WTC11 (cell line): Measurements from ENCODE around the gene MCL1.
A peak's percentile ranks its signal among the peaks of the same experiment; 100 is the strongest.

ENCODE experiments used
- CREM ChIP-seq: sonication (generic); formaldehyde crosslinking; IDR thresholded peaks from 2 replicates; pipeline ENCODE4 v1.8.1; 2022; ENCODE audit warnings: mild to moderate bottlenecking, missing genetic modification reagents, moderate library complexity
- E2F5 ChIP-seq: sonication (generic); formaldehyde crosslinking; IDR thresholded peaks from 2 replicates; pipeline ENCODE4 v1.8.1; 2022; ENCODE audit warnings: mild to moderate bottlenecking, moderate library complexity, missing genetic modification reagents
- ELF4 ChIP-seq: sonication (generic); formaldehyde crosslinking; IDR thresholded peaks from 2 replicates; pipeline ENCODE4 v1.8.1; 2022; ENCODE audit warnings: low read depth, mild to moderate bottlenecking, moderate library complexity, missing genetic modification reagents
- NR1H2 ChIP-seq: sonication (generic); formaldehyde crosslinking; IDR thresholded peaks from 2 replicates; pipeline ENCODE4 v1.9.0; 2021; ENCODE audit warnings: mild to moderate bottlenecking, moderate library complexity, missing genetic modification reagents
- NR2C2 ChIP-seq: sonication (generic); formaldehyde crosslinking; IDR thresholded peaks from 2 replicates; pipeline ENCODE4 v1.8.0; 2022; ENCODE audit warnings: mild to moderate bottlenecking, missing genetic modification reagents
- TF ChIP-seq, protein P1 (sequence below): fragments of 200-600 bp; IDR thresholded peaks from 2 replicates; pipeline ENCODE4 v1.8.0; 2022; ENCODE audit warnings: antibody characterized with exemption

DNA sequence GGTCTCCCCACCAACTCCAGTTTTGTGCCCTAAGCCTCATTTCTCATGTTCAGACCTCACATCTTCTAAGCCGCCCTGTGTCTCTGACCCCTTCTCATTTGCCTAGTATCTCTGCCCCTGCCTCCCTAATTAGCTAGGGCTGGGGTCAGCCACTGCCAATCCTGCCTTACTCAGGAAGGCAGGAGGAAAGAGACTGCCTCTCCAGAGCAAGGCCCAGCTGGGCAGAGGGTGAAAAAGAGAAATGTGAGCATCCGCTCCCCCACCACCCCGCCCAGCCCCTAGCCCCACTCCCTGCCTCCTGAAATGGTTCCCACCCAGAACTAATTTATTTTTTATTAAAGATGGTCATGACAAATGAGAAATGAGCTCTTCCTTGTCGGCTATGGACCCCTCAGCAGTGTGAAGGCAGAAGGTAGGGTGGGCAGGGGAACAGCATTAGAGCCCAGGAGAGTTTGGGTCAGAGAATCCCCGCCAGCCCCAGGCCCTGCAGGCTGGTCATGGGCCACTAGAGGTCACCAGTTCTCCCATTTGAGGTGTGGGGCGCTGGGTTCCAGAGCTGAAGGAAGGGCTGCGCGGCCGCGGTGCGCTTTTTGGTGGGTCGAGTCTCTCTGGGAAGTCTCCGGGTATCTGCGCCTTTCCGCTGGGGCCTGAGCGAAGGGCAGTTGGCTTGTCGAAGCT is 18.7 kb downstream of the MCL1 start:
- no peak for TF ChIP-seq NR1H2 (CRISPR knock-in tag)
- no peak for TF ChIP-seq CREM (CRISPR knock-in tag)
- TF ChIP-seq, protein P1, sequence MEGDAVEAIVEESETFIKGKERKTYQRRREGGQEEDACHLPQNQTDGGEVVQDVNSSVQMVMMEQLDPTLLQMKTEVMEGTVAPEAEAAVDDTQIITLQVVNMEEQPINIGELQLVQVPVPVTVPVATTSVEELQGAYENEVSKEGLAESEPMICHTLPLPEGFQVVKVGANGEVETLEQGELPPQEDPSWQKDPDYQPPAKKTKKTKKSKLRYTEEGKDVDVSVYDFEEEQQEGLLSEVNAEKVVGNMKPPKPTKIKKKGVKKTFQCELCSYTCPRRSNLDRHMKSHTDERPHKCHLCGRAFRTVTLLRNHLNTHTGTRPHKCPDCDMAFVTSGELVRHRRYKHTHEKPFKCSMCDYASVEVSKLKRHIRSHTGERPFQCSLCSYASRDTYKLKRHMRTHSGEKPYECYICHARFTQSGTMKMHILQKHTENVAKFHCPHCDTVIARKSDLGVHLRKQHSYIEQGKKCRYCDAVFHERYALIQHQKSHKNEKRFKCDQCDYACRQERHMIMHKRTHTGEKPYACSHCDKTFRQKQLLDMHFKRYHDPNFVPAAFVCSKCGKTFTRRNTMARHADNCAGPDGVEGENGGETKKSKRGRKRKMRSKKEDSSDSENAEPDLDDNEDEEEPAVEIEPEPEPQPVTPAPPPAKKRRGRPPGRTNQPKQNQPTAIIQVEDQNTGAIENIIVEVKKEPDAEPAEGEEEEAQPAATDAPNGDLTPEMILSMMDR, result peak; percentile 71
- no peak for TF ChIP-seq E2F5 (CRISPR knock-in tag)
- no peak for TF ChIP-seq NR2C2
- no peak for TF ChIP-seq ELF4 (CRISPR knock-in tag)
